Measurements from ENCODE around the gene PRDM1.
A peak's percentile ranks its signal among the peaks of the same experiment; 100 is the strongest.

PRDM1 gene

DNA sequence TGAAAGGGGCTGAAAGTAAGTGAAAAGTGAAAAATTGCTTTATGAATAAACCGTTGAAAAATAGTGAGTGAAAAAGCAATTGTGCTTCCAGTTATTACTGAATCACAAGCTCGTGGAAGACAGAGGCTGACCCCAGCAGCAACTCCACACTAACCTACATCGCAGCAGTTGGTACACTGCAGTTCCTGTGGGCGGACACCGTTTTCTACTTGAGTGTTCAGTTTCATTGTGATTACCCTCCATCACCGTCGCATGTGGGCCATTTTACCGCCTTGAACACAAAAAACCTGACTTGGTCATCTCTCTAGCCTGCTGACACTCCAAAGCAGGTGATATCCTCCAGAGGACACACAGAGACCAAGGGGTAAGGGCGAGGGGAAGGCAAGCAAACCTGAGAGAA, 28.4 kb downstream of the PRDM1 start:
- no peaks in the 10 kb centered on the region for H3K9me3 ChIP-seq (ENCODE audit: control insufficient read depth, insufficient read depth, low read depth, low read length)
- no peak overlapping the region for H3K27ac ChIP-seq (ENCODE audit: extremely low read depth, low read depth, low read length)
- ChIA-PET CTCF (no interaction called here), POLR2A (no interaction called here)
- no peak overlapping the region for H3K4me3 ChIP-seq (ENCODE audit: low read depth, low read length)
- no peaks in the 10 kb centered on the region for H3K36me3 ChIP-seq (ENCODE audit: control insufficient read depth in 2 of 2, insufficient read depth in 1 of 2, low read length in 2 of 2)
- TF ChIP-seq ZNF521 (tag by site-specific recombination; IDR thresholded peaks at IDR 0.05) (no peak), ZNF639 (tag by site-specific recombination; IDR thresholded peaks at IDR 0.05) (no peak), ZNF354C (tag by site-specific recombination; IDR thresholded peaks at IDR 0.05; ENCODE audit: borderline replicate concordance, low read depth) (no peak), PRDM1 (tag by site-specific recombination; IDR thresholded peaks at IDR 0.05) (0 out of 2 replicates have a peak, but pooled peaks have one; percentile 2)
- peaks cover 8% of the 10 kb centered on the region for H3K4me1 ChIP-seq (ENCODE audit: control insufficient read depth, insufficient read depth, low read length)

- ChIA-PET CTCF (no interaction called here), POLR2A (no interaction called here)
- Histone ChIP-seq H3K9me3 (ENCODE audit: control insufficient read depth, insufficient read depth, low read depth, low read length) (no peaks in the 10 kb centered on the region), H3K4me1 (ENCODE audit: control insufficient read depth, insufficient read depth, low read length) (peaks cover under 1% of the 10 kb centered on the region; the same call in 1 of the 2 replicates), H3K36me3 (ENCODE audit: control insufficient read depth in 2 of 2, insufficient read depth in 1 of 2, low read length in 2 of 2) (no peaks in the 10 kb centered on the region), H3K27ac (ENCODE audit: extremely low read depth, low read depth, low read length) (no peak overlapping the region), H3K4me3 (ENCODE audit: low read depth, low read length) (no peak overlapping the region)
- no peak for TF ChIP-seq ZNF610 (tag by site-specific recombination; IDR thresholded peaks at IDR 0.05; ENCODE audit: borderline replicate concordance)
- TF ChIP-seq, protein P1, sequence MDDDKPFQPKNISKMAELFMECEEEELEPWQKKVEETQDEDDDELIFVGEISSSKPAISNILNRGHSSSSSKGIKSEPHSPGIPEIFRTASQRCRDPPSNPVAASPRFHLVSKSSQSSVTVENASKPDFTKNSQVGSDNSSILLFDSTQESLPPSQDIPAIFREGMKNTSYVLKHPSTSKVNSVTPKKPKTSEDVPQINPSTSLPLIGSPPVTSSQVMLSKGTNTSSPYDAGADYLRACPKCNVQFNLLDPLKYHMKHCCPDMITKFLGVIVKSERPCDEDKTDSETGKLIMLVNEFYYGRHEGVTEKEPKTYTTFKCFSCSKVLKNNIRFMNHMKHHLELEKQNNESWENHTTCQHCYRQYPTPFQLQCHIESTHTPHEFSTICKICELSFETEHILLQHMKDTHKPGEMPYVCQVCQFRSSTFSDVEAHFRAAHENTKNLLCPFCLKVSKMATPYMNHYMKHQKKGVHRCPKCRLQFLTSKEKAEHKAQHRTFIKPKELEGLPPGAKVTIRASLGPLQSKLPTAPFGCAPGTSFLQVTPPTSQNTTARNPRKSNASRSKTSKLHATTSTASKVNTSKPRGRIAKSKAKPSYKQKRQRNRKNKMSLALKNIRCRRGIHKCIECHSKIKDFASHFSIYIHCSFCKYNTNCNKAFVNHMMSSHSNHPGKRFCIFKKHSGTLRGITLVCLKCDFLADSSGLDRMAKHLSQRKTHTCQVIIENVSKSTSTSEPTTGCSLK (tag by site-specific recombination; IDR thresholded peaks at IDR 0.05), result no peak
- no peak for TF ChIP-seq HOXD13 (CRISPR knock-in tag; IDR thresholded peaks at IDR 0.05; ENCODE audit: borderline replicate concordance)
- TF ChIP-seq, protein P2, sequence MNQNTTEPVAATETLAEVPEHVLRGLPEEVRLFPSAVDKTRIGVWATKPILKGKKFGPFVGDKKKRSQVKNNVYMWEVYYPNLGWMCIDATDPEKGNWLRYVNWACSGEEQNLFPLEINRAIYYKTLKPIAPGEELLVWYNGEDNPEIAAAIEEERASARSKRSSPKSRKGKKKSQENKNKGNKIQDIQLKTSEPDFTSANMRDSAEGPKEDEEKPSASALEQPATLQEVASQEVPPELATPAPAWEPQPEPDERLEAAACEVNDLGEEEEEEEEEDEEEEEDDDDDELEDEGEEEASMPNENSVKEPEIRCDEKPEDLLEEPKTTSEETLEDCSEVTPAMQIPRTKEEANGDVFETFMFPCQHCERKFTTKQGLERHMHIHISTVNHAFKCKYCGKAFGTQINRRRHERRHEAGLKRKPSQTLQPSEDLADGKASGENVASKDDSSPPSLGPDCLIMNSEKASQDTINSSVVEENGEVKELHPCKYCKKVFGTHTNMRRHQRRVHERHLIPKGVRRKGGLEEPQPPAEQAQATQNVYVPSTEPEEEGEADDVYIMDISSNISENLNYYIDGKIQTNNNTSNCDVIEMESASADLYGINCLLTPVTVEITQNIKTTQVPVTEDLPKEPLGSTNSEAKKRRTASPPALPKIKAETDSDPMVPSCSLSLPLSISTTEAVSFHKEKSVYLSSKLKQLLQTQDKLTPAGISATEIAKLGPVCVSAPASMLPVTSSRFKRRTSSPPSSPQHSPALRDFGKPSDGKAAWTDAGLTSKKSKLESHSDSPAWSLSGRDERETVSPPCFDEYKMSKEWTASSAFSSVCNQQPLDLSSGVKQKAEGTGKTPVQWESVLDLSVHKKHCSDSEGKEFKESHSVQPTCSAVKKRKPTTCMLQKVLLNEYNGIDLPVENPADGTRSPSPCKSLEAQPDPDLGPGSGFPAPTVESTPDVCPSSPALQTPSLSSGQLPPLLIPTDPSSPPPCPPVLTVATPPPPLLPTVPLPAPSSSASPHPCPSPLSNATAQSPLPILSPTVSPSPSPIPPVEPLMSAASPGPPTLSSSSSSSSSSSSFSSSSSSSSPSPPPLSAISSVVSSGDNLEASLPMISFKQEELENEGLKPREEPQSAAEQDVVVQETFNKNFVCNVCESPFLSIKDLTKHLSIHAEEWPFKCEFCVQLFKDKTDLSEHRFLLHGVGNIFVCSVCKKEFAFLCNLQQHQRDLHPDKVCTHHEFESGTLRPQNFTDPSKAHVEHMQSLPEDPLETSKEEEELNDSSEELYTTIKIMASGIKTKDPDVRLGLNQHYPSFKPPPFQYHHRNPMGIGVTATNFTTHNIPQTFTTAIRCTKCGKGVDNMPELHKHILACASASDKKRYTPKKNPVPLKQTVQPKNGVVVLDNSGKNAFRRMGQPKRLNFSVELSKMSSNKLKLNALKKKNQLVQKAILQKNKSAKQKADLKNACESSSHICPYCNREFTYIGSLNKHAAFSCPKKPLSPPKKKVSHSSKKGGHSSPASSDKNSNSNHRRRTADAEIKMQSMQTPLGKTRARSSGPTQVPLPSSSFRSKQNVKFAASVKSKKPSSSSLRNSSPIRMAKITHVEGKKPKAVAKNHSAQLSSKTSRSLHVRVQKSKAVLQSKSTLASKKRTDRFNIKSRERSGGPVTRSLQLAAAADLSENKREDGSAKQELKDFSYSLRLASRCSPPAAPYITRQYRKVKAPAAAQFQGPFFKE (tag by site-specific recombination; IDR thresholded peaks at IDR 0.05; ENCODE audit: borderline replicate concordance), result no peak
- no peak for TF ChIP-seq ZNF514 (tag by site-specific recombination; IDR thresholded peaks at IDR 0.05)
- no peak for TF ChIP-seq ZNF837 (tag by site-specific recombination; IDR thresholded peaks at IDR 0.05)
- no peak for TF ChIP-seq ZNF426 (tag by site-specific recombination; IDR thresholded peaks at IDR 0.05)
- TF ChIP-seq TRIM28 (IDR thresholded peaks at IDR 0.05; ENCODE audit: borderline replicate concordance, low read length), result no peak
- TF ChIP-seq ZNF362 (tag by site-specific recombination; IDR thresholded peaks at IDR 0.05), result no peak
- TF ChIP-seq, protein P3, sequence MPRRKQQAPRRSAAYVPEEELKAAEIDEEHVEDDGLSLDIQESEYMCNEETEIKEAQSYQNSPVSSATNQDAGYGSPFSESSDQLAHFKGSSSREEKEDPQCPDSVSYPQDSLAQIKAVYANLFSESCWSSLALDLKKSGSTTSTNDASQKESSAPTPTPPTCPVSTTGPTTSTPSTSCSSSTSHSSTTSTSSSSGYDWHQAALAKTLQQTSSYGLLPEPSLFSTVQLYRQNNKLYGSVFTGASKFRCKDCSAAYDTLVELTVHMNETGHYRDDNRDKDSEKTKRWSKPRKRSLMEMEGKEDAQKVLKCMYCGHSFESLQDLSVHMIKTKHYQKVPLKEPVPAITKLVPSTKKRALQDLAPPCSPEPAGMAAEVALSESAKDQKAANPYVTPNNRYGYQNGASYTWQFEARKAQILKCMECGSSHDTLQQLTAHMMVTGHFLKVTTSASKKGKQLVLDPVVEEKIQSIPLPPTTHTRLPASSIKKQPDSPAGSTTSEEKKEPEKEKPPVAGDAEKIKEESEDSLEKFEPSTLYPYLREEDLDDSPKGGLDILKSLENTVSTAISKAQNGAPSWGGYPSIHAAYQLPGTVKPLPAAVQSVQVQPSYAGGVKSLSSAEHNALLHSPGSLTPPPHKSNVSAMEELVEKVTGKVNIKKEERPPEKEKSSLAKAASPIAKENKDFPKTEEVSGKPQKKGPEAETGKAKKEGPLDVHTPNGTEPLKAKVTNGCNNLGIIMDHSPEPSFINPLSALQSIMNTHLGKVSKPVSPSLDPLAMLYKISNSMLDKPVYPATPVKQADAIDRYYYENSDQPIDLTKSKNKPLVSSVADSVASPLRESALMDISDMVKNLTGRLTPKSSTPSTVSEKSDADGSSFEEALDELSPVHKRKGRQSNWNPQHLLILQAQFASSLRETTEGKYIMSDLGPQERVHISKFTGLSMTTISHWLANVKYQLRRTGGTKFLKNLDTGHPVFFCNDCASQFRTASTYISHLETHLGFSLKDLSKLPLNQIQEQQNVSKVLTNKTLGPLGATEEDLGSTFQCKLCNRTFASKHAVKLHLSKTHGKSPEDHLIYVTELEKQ (tag by site-specific recombination; IDR thresholded peaks at IDR 0.05; ENCODE audit: borderline replicate concordance), result no peak
- no peak for TF ChIP-seq ZNF214 (tag by site-specific recombination; IDR thresholded peaks at IDR 0.05; ENCODE audit: borderline replicate concordance)
- no peak for TF ChIP-seq ZBTB21 (tag by site-specific recombination; IDR thresholded peaks at IDR 0.05)
- TF ChIP-seq ZNF391 (tag by site-specific recombination; IDR thresholded peaks at IDR 0.05; ENCODE audit: borderline replicate concordance, low read depth), result no peak
- no peak for TF ChIP-seq ZNF791 (tag by site-specific recombination; IDR thresholded peaks at IDR 0.05)
- TF ChIP-seq ZNF394 (tag by site-specific recombination; IDR thresholded peaks at IDR 0.05; ENCODE audit: borderline replicate concordance), result no peak
- no peak for TF ChIP-seq ZNF549 (tag by site-specific recombination; IDR thresholded peaks at IDR 0.05)
- no peak for TF ChIP-seq ZNF114 (tag by site-specific recombination; IDR thresholded peaks at IDR 0.05)
Observed at GRCh38 chr6:106115286-106115685, 29.1 kb downstream of the PRDM1 start.
